HG02588 (cell line): Measurements from ENCODE around the gene PAX4.
A peak's percentile ranks its signal among the peaks of the same experiment; 100 is the strongest.

ENCODE experiments used
- ATAC-seq: cut with Tn5 transposase; IDR thresholded peaks from one replicate; pipeline ENCODE4 v1.9.1; 2021; ENCODE audit warnings: mild to moderate bottlenecking, moderate library complexity; ENCODE audit not compliant: unreplicated experiment

The PAX4 gene

GRCh38 chr7:127618042-127618441 lies at the start of gene PAX4:
TSS of gene PAX4 (minus strand) at chr7:127618142. CDS start at chr7:127615928, 2,214 bp downstream.
- ATAC-seq = no peak

GRCh38 chr7:127667017-127667670 lies 49.2 kb upstream of the PAX4 start:
- ATAC-seq = no peak

GRCh38 chr7:127666602-127667001 lies 48.7 kb upstream of the PAX4 start:
- no peak for ATAC-seq

- ATAC-seq = no peak
These were observed 48.0 kb upstream of the PAX4 start for GRCh38 chr7:127665922-127666321.

- no peak for ATAC-seq
These were observed 41.2 kb upstream of the PAX4 start for GRCh38 chr7:127658970-127659630.

- no peak for ATAC-seq
These were observed 39.6 kb upstream of the PAX4 start for GRCh38 chr7:127657500-127657899.

- no peak for ATAC-seq
These were observed 37.8 kb upstream of the PAX4 start for GRCh38 chr7:127655720-127656119.

- ATAC-seq = no peak
These were observed 36.8 kb upstream of the PAX4 start for GRCh38 chr7:127654404-127655394.

GRCh38 chr7:127653396-127653795 lies 35.5 kb upstream of the PAX4 start:
- no peak for ATAC-seq

GRCh38 chr7:127652333-127653248 lies 34.6 kb upstream of the PAX4 start:
- ATAC-seq = peak; percentile 10

GRCh38 chr7:127651556-127652332 lies 33.8 kb upstream of the PAX4 start, which contains the start of gene SND1:
TSS of gene SND1 (plus strand) at chr7:127652194. CDS start at chr7:127652374, 180 bp downstream.
- peak; percentile 95 for ATAC-seq

- ATAC-seq = no peak
These were observed 33.1 kb upstream of the PAX4 start for GRCh38 chr7:127650847-127651555.

GRCh38 chr7:127648986-127649385 lies 31.0 kb upstream of the PAX4 start:
- no peak for ATAC-seq

- no peak for ATAC-seq
These were observed 29.7 kb upstream of the PAX4 start for GRCh38 chr7:127647636-127648035.

- ATAC-seq = no peak
These were observed 26.5 kb upstream of the PAX4 start for GRCh38 chr7:127644484-127644883.

- ATAC-seq = no peak
These were observed 20.3 kb upstream of the PAX4 start for GRCh38 chr7:127638197-127638596.

- ATAC-seq = no peak
These were observed 17.8 kb upstream of the PAX4 start for GRCh38 chr7:127635659-127636285.

GRCh38 chr7:127632276-127632910 lies 14.5 kb upstream of the PAX4 start:
- no peak for ATAC-seq
